Measurements from ENCODE around the gene WDR75. TPM values are rescaled to one million over a fixed set of nuclear protein-coding genes. Genes with fewer than 3 reads are reported as not detected.

WDR75 gene
- total and polyA plus RNA-seq, 2 donors (not counting 3 experiments of a cell fraction or from before 2014, with no cell fraction given): 17.4 to 44.8 TPM

GRCh38 chr2:189499137-189499536 lies 57.9 kb downstream of the WDR75 start:
- POLR2A ChIA-PET: no interaction called here
- no TSS peak for BruUV-seq (replicated peaks)
- no peak overlapping the region for H2AFZ ChIP-seq (ENCODE audit: low read depth, low read length)
- H3K79me2 ChIP-seq (ENCODE audit: control insufficient read depth, insufficient read depth, low read length): no peaks in the 10 kb centered on the region
- H3K4me2 ChIP-seq (ENCODE audit: insufficient read depth, low read length): no peak overlapping the region
- dilution Hi-C loops (cut with MboI; ENCODE audit: extremely low pct_ligation_motif_present, low sequenced_read_pairs): no loop called here
- H4K20me1 ChIP-seq (replicated peaks; ENCODE audit: control insufficient read depth, extremely low read depth, insufficient read depth, low read length): no peaks in the 10 kb centered on the region
- H3K4me1 ChIP-seq (ENCODE audit: control insufficient read depth, extremely low read depth, insufficient read depth, low read length): no peaks in the 10 kb centered on the region
- H3K36me3 ChIP-seq (ENCODE audit: control insufficient read depth in 2 of 2, extremely low read depth in 1 of 2, insufficient read depth in 2 of 2, low read length in 2 of 2): no peaks in the 10 kb centered on the region
- no peak for TF ChIP-seq MAX (IDR thresholded peaks at IDR 0.05; ENCODE audit: insufficient read depth, insufficient read length)
- no peak for TF ChIP-seq MYC (IDR thresholded peaks at IDR 0.05; ENCODE audit: low read depth, low read length)
- TF ChIP-seq GATA2 (IDR thresholded peaks at IDR 0.05; ENCODE audit: insufficient read depth, insufficient read length, low read depth, low read length): no peak
- TF ChIP-seq POLR2AphosphoS5 (IDR thresholded peaks at IDR 0.05; ENCODE audit: insufficient read depth, low read depth, low read length): no peak
- TF ChIP-seq EZH2 (IDR thresholded peaks at IDR 0.05; ENCODE audit: borderline replicate concordance, low read depth, low read length, severe bottlenecking): no peak
- no peak for TF ChIP-seq POLR2A (IDR thresholded peaks at IDR 0.05; ENCODE audit: low read depth, low read length)
- no peak for TF ChIP-seq FOS (IDR thresholded peaks at IDR 0.05; ENCODE audit: borderline replicate concordance, insufficient read depth, low read length)
- no peak for TF ChIP-seq JUN (IDR thresholded peaks at IDR 0.05; ENCODE audit: borderline replicate concordance, insufficient read depth, insufficient read length, low read depth)
- no peak for TF ChIP-seq CTCF (IDR thresholded peaks at IDR 0.05; ENCODE audit: extremely low read depth in 1 of 2, insufficient read depth in 1 of 2, low read depth in 1 of 2, low read length in 2 of 2)
- no peak overlapping the region for H3K9ac ChIP-seq (replicated peaks; ENCODE audit: extremely low read depth, insufficient read depth, low read length)
- no peaks in the 10 kb centered on the region for H3K27me3 ChIP-seq (ENCODE audit: control insufficient read depth in 2 of 2, insufficient read depth in 2 of 2, low read length in 2 of 2)
- H3K9me3 ChIP-seq (replicated peaks; ENCODE audit: control insufficient read depth, insufficient read depth, low read length): no peaks in the 10 kb centered on the region
- DNase-seq (ENCODE audit: low read depth, low spot score): no peak
- FAIRE-seq: no peak
- intact Hi-C loops (cut with micrococcal nuclease): no loop called here
- CTCF ChIA-PET: no interaction called here
- H3K4me3 ChIP-seq (replicated peaks in 1 of 3; ENCODE audit: insufficient read depth in 1 of 3, low read depth in 1 of 3, low read length in 3 of 3): no peak overlapping the region
- no peaks in the 10 kb centered on the region for H3K9me1 ChIP-seq (replicated peaks; ENCODE audit: control insufficient read depth, extremely low read depth, insufficient read depth, low read length)
- H3K27ac ChIP-seq (ENCODE audit: insufficient read depth, low read depth, low read length): no peak overlapping the region

All from endothelial cell of umbilical vein (primary cell).